Measurements from ENCODE around the gene WWOX.
A peak's percentile ranks its signal among the peaks of the same experiment; 100 is the strongest.

Gene WWOX

GRCh38 chr16:79177018-79177417 is 1077.6 kb downstream of the WWOX start:
- TF ChIP-seq, protein P1, sequence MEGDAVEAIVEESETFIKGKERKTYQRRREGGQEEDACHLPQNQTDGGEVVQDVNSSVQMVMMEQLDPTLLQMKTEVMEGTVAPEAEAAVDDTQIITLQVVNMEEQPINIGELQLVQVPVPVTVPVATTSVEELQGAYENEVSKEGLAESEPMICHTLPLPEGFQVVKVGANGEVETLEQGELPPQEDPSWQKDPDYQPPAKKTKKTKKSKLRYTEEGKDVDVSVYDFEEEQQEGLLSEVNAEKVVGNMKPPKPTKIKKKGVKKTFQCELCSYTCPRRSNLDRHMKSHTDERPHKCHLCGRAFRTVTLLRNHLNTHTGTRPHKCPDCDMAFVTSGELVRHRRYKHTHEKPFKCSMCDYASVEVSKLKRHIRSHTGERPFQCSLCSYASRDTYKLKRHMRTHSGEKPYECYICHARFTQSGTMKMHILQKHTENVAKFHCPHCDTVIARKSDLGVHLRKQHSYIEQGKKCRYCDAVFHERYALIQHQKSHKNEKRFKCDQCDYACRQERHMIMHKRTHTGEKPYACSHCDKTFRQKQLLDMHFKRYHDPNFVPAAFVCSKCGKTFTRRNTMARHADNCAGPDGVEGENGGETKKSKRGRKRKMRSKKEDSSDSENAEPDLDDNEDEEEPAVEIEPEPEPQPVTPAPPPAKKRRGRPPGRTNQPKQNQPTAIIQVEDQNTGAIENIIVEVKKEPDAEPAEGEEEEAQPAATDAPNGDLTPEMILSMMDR (IDR thresholded peaks at IDR 0.05; ENCODE audit: low read depth, low read length): no peak
- no peak overlapping the region for H3K4me3 ChIP-seq (replicated peaks in 1 of 2; ENCODE audit: low read depth in 2 of 2, low read length in 2 of 2)
- no peak for DNase-seq (ENCODE audit: low read depth in 2 of 2)

GRCh38 chr16:79181419-79181818 is 1082.0 kb downstream of the WWOX start:
- DNase-seq (ENCODE audit: low read depth in 2 of 2): peak in 1 of 2 donors; percentile 22
- no peak overlapping the region for H3K4me3 ChIP-seq (replicated peaks in 1 of 2; ENCODE audit: low read depth in 2 of 2, low read length in 2 of 2)
- TF ChIP-seq, protein P1 (IDR thresholded peaks at IDR 0.05; ENCODE audit: low read depth, low read length): no peak

DNA sequence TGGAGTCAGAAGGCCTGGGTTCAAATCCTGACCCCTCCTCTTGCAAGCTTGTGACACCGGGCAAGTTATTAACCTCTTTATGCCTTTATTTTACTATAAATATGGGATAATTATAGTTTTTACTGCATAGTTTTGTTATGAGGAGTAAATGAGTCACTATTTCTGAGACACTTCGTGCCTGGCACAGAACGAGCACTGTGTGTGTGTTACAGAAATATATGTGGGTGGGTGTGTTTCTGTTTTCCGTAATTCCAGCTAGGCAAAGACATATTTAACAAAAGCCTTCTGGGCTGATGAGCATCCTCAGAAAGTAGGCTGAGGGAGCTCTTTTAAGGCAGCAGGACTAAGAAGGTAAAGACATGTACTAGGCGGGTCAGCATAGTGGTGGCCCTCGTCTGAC is 1083.2 kb downstream of the WWOX start:
- peak in 1 of 2 donors; percentile 32 for DNase-seq (ENCODE audit: low read depth in 2 of 2)
- no peak overlapping the region for H3K4me3 ChIP-seq (replicated peaks in 1 of 2; ENCODE audit: low read depth in 2 of 2, low read length in 2 of 2)
- TF ChIP-seq, protein P1 (IDR thresholded peaks at IDR 0.05; ENCODE audit: low read depth, low read length): no peak

GRCh38 chr16:79183571-79183970 is 1084.1 kb downstream of the WWOX start:
- TF ChIP-seq, protein P1 (IDR thresholded peaks at IDR 0.05; ENCODE audit: low read depth, low read length): no peak
- DNase-seq (ENCODE audit: low read depth in 2 of 2): no peak
- H3K4me3 ChIP-seq (replicated peaks in 1 of 2; ENCODE audit: low read depth in 2 of 2, low read length in 2 of 2): no peak overlapping the region

DNA sequence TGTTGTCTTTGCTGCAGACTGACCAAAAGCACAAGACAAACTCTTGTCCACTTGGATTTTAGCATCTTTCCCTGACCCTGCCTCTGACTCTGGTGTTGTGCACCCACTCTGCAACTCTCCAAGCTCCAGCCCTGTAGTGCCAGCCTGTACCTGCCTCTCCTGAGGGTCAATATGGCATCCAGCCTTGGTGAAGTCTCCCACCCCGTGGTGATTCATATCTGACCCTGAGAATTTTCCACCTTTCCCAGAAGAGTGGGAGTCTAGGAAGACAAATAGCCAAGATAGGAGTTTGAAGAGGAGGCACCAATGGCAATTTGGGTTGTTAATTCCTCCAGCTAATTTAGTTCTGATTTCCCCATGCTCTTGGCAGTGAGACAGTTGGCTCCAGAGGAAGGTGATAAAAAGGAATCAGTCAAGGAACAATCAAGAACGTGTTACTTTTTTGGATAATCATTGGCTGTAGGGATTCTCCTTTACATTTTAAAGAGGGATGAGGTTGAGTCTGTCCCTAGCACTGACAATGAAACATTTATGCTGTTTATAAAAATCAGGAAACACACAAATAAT is 1085.1 kb downstream of the WWOX start:
- TF ChIP-seq, protein P1 (IDR thresholded peaks at IDR 0.05; ENCODE audit: low read depth, low read length): no peak
- no peak for DNase-seq (ENCODE audit: low read depth in 2 of 2)
- H3K4me3 ChIP-seq (replicated peaks in 1 of 2; ENCODE audit: low read depth in 2 of 2, low read length in 2 of 2): no peak overlapping the region

- no peak overlapping the region for H3K4me3 ChIP-seq (replicated peaks in 1 of 2; ENCODE audit: low read depth in 2 of 2, low read length in 2 of 2)
- TF ChIP-seq, protein P1 (IDR thresholded peaks at IDR 0.05; ENCODE audit: low read depth, low read length): no peak
- DNase-seq (ENCODE audit: low read depth in 2 of 2): no peak
Measured at GRCh38 chr16:79185711-79186110, 1086.3 kb downstream of the WWOX start.

DNA sequence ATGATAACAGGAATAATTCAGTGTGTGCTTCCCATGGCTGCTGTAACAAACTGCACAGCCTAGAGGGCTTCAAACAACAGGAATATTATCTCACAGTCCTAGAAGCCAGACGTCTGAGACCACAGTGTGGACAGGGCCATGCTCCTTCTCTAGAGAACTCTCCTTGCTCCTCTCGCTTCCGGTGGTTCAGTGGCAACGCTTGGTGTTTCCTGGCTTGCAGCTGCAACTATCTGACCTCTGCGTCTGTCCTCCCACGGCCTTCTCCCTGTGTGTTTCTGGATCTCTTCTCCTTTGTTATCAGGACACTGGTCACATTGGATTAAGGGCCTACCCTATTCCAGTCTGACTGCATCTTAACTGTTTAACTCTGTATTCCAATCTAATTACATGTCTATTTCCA is 1086.7 kb downstream of the WWOX start:
- DNase-seq (ENCODE audit: low read depth in 2 of 2): no peak
- TF ChIP-seq, protein P1 (IDR thresholded peaks at IDR 0.05; ENCODE audit: low read depth, low read length): no peak
- no peak overlapping the region for H3K4me3 ChIP-seq (replicated peaks in 1 of 2; ENCODE audit: low read depth in 2 of 2, low read length in 2 of 2)
